HCT116 (cell line): ENCODE data around the gene SLC22A5. TPM values are rescaled to one million over a fixed set of nuclear protein-coding genes. Genes with fewer than 3 reads are reported as not detected.
A peak's percentile ranks its signal among the peaks of the same experiment; 100 is the strongest.

ENCODE experiments used
- ATAC-seq: fragments of 200-7000 bp; cut with Tn5 transposase; 2 replicates; pipeline ENCODE4 v1.9.1; 2020; ENCODE audit warnings: mild to moderate bottlenecking, moderate library complexity
- BruUV-seq: library from RNA; stranded (reverse); fragments of 400-500 nt; replicated peaks from 2 replicates; lab custom pipeline; 2021; lab: Mats Ljungman, UMichigan
- CTCF ChIA-PET: fragments of 300-600 bp; sonication (Branson Sonifier 250); formaldehyde crosslinking; loops from one replicate; lab custom pipeline; 2021; ENCODE audit warnings: antibody characterized with exemption; lab: Charles Lee
- POLR2A ChIA-PET: fragments of 300-600, 350-600 bp; sonication (Branson Sonifier 250); formaldehyde crosslinking; loops from one replicate; lab custom pipeline; 2021; ENCODE audit warnings: antibody characterized with exemption; lab: Charles Lee
- RAD21 ChIA-PET, 2 experiments: fragments of 300-600 bp; sonication (Branson Sonifier 250); formaldehyde crosslinking; loops; one replicate each; lab custom pipeline; 2023; ENCODE audit warnings: low total read pairs in 2 of 2; ENCODE audit not compliant: uncharacterized antibody in 2 of 2, unreplicated experiment in 2 of 2, low non-redundant PET in 1 of 2; lab: Charles Lee
- DNase-seq: peaks from one replicate; pipeline ENCODE4 v3.0.0-alpha.2; 2010; ENCODE audit warnings: low read depth, low spot score
- H2AFZ ChIP-seq: fragments of 200-600 bp; shearing (Covaris generic), sonication (generic); 2 replicates; pipeline ENCODE4 v1.6.1; 2017; ENCODE audit warnings: low read depth, mixed run types, mixed read lengths, antibody characterized with exemption, low read length; ENCODE audit not compliant: poor library complexity, severe bottlenecking
- H3K27ac ChIP-seq: 2 replicates; pipeline ENCODE4 v1.5.1; 2012; ENCODE audit warnings: low read depth, low read length
- H3K27me3 ChIP-seq: fragments of 200-600 bp; sonication (generic); 2 replicates; pipeline ENCODE4 v1.6.1; 2016; ENCODE audit warnings: mixed run types, low read length, mixed read lengths; ENCODE audit not compliant: insufficient read depth
- H3K36me3 ChIP-seq, 2 experiments: fragments of 200-500 bp in 1 of 2; fragments of 200-600 bp in 1 of 2; sonication (Bioruptor generic) in 1 of 2; sonication (generic) in 1 of 2; 2 replicates each; pipeline versions ENCODE4 v1.5.1 to v1.6.1; 2014 to 2016; ENCODE audit warnings: low read length in 2 of 2, inconsistent platforms in 1 of 2, mixed read lengths in 1 of 2, mixed run types in 1 of 2; ENCODE audit not compliant: insufficient read depth in 2 of 2, control insufficient read depth in 1 of 2
- H3K4me1 ChIP-seq, 2 experiments: fragments of 200-600 bp in 1 of 2; sonication (generic) in 1 of 2; 2 replicates each; pipeline versions ENCODE4 v1.5.1 to v1.6.1; 2012 to 2017; ENCODE audit warnings: low read length in 2 of 2, inconsistent platforms in 1 of 2, mild to moderate bottlenecking in 1 of 2, mixed read lengths in 1 of 2, mixed run types in 1 of 2, moderate library complexity in 1 of 2; ENCODE audit not compliant: insufficient read depth in 2 of 2, control insufficient read depth in 1 of 2
- H3K4me2 ChIP-seq: fragments of 200-600 bp; sonication (generic); 2 replicates; pipeline ENCODE4 v1.6.1; 2017; ENCODE audit warnings: mixed run types, low read length, mixed read lengths
- H3K4me3 ChIP-seq, 2 experiments: fragments of 200-600 bp in 1 of 2; sonication (generic) in 1 of 2; replicated peaks in 1 of 2; 2 replicates each; pipeline ENCODE4 v1.5.1; 2011 to 2016; ENCODE audit warnings: low read length in 2 of 2, control low read depth in 1 of 2, low read depth in 1 of 2, mild to moderate bottlenecking in 1 of 2, mixed read lengths in 1 of 2, mixed run types in 1 of 2
- H3K79me2 ChIP-seq: fragments of 200-600 bp; sonication (generic); 2 replicates; pipeline ENCODE4 v1.6.1; 2017; ENCODE audit warnings: mild to moderate bottlenecking, mixed run types, low read length, moderate library complexity, mixed read lengths; ENCODE audit not compliant: insufficient read depth
- H3K9ac ChIP-seq: fragments of 200-600 bp; sonication (generic); 2 replicates; pipeline ENCODE4 v1.6.1; 2016; ENCODE audit warnings: low read length, mixed read lengths
- H3K9me2 ChIP-seq: fragments of 200-600 bp; sonication (generic), shearing (Covaris generic); 2 replicates; pipeline ENCODE4 v1.6.1; 2017; ENCODE audit warnings: mixed run types, mild to moderate bottlenecking, moderate library complexity; ENCODE audit not compliant: insufficient read depth
- H3K9me3 ChIP-seq, 2 experiments: fragments of 200-500 bp in 1 of 2; fragments of 200-600 bp in 1 of 2; sonication (Bioruptor generic) in 1 of 2; sonication (generic) in 1 of 2; 2 replicates each; pipeline ENCODE4 v1.6.1; 2014 to 2017; ENCODE audit warnings: low read length in 2 of 2, mixed read lengths in 2 of 2, inconsistent platforms in 1 of 2, low read depth in 1 of 2, mild to moderate bottlenecking in 1 of 2, mixed run types in 1 of 2, moderate library complexity in 1 of 2; ENCODE audit not compliant: control insufficient read depth in 1 of 2, insufficient read depth in 1 of 2
- H4K20me1 ChIP-seq: fragments of 200-600 bp; sonication (generic), shearing (Covaris generic); 2 replicates; pipeline ENCODE4 v1.6.1; 2017; ENCODE audit warnings: mixed run types, mild to moderate bottlenecking, moderate library complexity; ENCODE audit not compliant: insufficient read depth
- EGR1 ChIP-seq: IDR thresholded peaks from 2 replicates; pipeline ENCODE4 v1.6.1; 2012; ENCODE audit warnings: low read depth
- ELF1 ChIP-seq: IDR thresholded peaks from 2 replicates; pipeline ENCODE4 v1.6.1; 2012; ENCODE audit warnings: low read depth, borderline replicate concordance
- EZH2 ChIP-seq: fragments of 200-600 bp; sonication (generic); IDR thresholded peaks from 2 replicates; pipeline ENCODE4 v1.6.1; 2017; ENCODE audit warnings: antibody characterized with exemption, mixed run types
- EZH2phosphoT487 ChIP-seq: fragments of 200-600 bp; IDR thresholded peaks from 2 replicates; pipeline ENCODE4 v1.6.1; 2018; ENCODE audit warnings: antibody characterized with exemption, borderline replicate concordance
- FOSL1 ChIP-seq: IDR thresholded peaks from 2 replicates; pipeline ENCODE4 v1.6.1; 2012; ENCODE audit warnings: low read depth
- POLR2A ChIP-seq: IDR thresholded peaks from 2 replicates; pipeline ENCODE4 v1.7.0; 2011; ENCODE audit warnings: borderline replicate concordance; ENCODE audit not compliant: insufficient read depth, insufficient read length; ENCODE audit errors: extremely low read depth
- RAD21 ChIP-seq: IDR thresholded peaks from 2 replicates; pipeline ENCODE4 v1.6.1; 2012; ENCODE audit warnings: low read depth, mild to moderate bottlenecking
- SP1 ChIP-seq: IDR thresholded peaks from 2 replicates; pipeline ENCODE4 v1.6.1; 2012; ENCODE audit warnings: low read depth
- SRF ChIP-seq: IDR thresholded peaks from 2 replicates; pipeline ENCODE4 v1.6.1; 2012; ENCODE audit warnings: low read depth
- ZBTB33 ChIP-seq: IDR thresholded peaks from 2 replicates; pipeline ENCODE4 v1.6.1; 2011; ENCODE audit warnings: mild to moderate bottlenecking, low read length, moderate library complexity; ENCODE audit not compliant: insufficient replicate concordance; ENCODE audit errors: extremely low read depth
- ZFX ChIP-seq: fragments of 450-650 bp; IDR thresholded peaks from 2 replicates; pipeline ENCODE4 v1.6.1; 2017
- ZNF274 ChIP-seq: fragments of 200-500 bp; sonication (Bioruptor generic); IDR thresholded peaks from 2 replicates; pipeline ENCODE4 v1.6.1; 2014; ENCODE audit warnings: mild to moderate bottlenecking, low read depth, low read length, inconsistent platforms
- intact Hi-C: fragments of 100-400 bp; cut with micrococcal nuclease; formaldehyde crosslinking; loops from 2 replicates; pipeline ENCODE4 v1.10.0; 2022
- total RNA-seq: library from RNA; stranded (reverse); gene quantifications from one replicate; pipeline ENCODE4 v1.2.1, GENCODE V29; 2021; ENCODE audit not compliant: unreplicated experiment
- TF ChIP-seq, protein P1 (sequence below): IDR thresholded peaks from 2 replicates; pipeline ENCODE4 v1.6.1; 2012
- TF ChIP-seq, protein P2 (sequence below), 3 experiments: fragments of 200-600 bp in 1 of 3; sonication (generic) in 1 of 3; IDR thresholded peaks in 2 of 3; conservative IDR thresholded peaks in 1 of 3; 2 replicates each; pipeline ENCODE4 v1.5.1; 2012 to 2017; ENCODE audit warnings: low read depth in 2 of 3, low read length in 2 of 3, antibody characterized with exemption in 1 of 3, borderline replicate concordance in 1 of 3, control low read depth in 1 of 3, mild to moderate bottlenecking in 1 of 3, mixed read lengths in 1 of 3, mixed run types in 1 of 3, moderate library complexity in 1 of 3; ENCODE audit not compliant: insufficient read depth in 1 of 3

Gene SLC22A5
- total RNA-seq, 1 experiment from 2014 or later = 9.9 TPM

GRCh38 chr5:132410451-132411303 lies 41.2 kb downstream of the SLC22A5 start (continued):
- TF ChIP-seq FOSL1 (no peak), ZFX (peak; percentile 98), EZH2 (no peak), EGR1 (no peak), SRF (no peak), POLR2A (no peak), ELF1 (no peak), ZNF274 (no peak), EZH2phosphoT487 (no peak), ZBTB33 (no peak)

- peak overlapping the region; percentile 91 for H3K27ac ChIP-seq
Measured at GRCh38 chr5:132411304-132412013, 41.9 kb downstream of the SLC22A5 start.

More at GRCh38 chr5:132411304-132412013, 41.9 kb downstream of the SLC22A5 start:
- BruUV-seq = no TSS peak
- intact Hi-C loops = loop anchor here (2.0 kb wide), 1 partner anchor 23 kb away; no protein-coding TSS in a partner anchor
- DNase-seq (no peak), ATAC-seq (peak; percentile 23)
- H3K9me2 ChIP-seq = no peaks in the 10 kb centered on the region
- H3K79me2 ChIP-seq = no peaks in the 10 kb centered on the region
- no peaks in the 10 kb centered on the region for H3K9me3 ChIP-seq
- no peaks in the 10 kb centered on the region for H3K27me3 ChIP-seq
- TF ChIP-seq ELF1 (no peak), SP1 (no peak), SRF (no peak), ZNF274 (no peak), ZBTB33 (no peak), RAD21 (no peak), EZH2 (no peak)
- TF ChIP-seq, protein P1, sequence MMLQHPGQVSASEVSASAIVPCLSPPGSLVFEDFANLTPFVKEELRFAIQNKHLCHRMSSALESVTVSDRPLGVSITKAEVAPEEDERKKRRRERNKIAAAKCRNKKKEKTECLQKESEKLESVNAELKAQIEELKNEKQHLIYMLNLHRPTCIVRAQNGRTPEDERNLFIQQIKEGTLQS = no peak
- TF ChIP-seq, protein P2, sequence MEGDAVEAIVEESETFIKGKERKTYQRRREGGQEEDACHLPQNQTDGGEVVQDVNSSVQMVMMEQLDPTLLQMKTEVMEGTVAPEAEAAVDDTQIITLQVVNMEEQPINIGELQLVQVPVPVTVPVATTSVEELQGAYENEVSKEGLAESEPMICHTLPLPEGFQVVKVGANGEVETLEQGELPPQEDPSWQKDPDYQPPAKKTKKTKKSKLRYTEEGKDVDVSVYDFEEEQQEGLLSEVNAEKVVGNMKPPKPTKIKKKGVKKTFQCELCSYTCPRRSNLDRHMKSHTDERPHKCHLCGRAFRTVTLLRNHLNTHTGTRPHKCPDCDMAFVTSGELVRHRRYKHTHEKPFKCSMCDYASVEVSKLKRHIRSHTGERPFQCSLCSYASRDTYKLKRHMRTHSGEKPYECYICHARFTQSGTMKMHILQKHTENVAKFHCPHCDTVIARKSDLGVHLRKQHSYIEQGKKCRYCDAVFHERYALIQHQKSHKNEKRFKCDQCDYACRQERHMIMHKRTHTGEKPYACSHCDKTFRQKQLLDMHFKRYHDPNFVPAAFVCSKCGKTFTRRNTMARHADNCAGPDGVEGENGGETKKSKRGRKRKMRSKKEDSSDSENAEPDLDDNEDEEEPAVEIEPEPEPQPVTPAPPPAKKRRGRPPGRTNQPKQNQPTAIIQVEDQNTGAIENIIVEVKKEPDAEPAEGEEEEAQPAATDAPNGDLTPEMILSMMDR (IDR thresholded peaks at IDR 0.05 in 2 of 3, conservative IDR thresholded peaks at IDR 0.05 in 1 of 3; ENCODE audit: borderline replicate concordance in 1 of 3, insufficient read depth in 1 of 3, low read depth in 2 of 3, low read length in 2 of 3) = no peak
- peaks cover 34 to 71% of the 10 kb centered on the region in 2 experiments for H3K4me1 ChIP-seq
- H3K4me3 ChIP-seq = peak overlapping the region; percentile 53 to 64
- peak overlapping the region; percentile 87 for H3K4me2 ChIP-seq
- ChIA-PET RAD21 (no interaction called here), CTCF (interaction anchor here (1.1 to 2.0 kb wide), 3 partner anchors 23 to 90 kb away, joined by 3 to 7 read pairs (median 4); no protein-coding TSS in a partner anchor), POLR2A (interaction anchor here (0.7 to 2.1 kb wide), 4 partner anchors 15 to 86 kb away, joined by 3 to 10 read pairs (median 4); partner anchors contain the start of gene IRF1)
- H3K9ac ChIP-seq = peak overlapping the region; percentile 76
- no peaks in the 10 kb centered on the region for H3K36me3 ChIP-seq
- no peaks in the 10 kb centered on the region for H4K20me1 ChIP-seq
- no peak overlapping the region for H2AFZ ChIP-seq
